CD14-positive monocyte (primary cell): Measurements from ENCODE around the gene LMX1B. TPM values are rescaled to one million over a fixed set of nuclear protein-coding genes. Genes with fewer than 3 reads are reported as not detected.

Experiments used
- DNase-seq, 3 donors: peaks; one replicate each; pipeline ENCODE4 v3.0.0-alpha.2; 2011 to 2022
- H2AFZ ChIP-seq: 2 replicates; pipeline ENCODE4 v1.6.0; 2012; ENCODE audit warnings: mild to moderate bottlenecking, low read depth, low read length, inconsistent platforms; ENCODE audit not compliant: insufficient read depth, poor library complexity, severe bottlenecking
- H3K27ac ChIP-seq, 2 donors: 1 replicate in 1 of 2; 2 replicates in 1 of 2; pipeline ENCODE4 v1.5.1; 2012 to 2013; ENCODE audit warnings: low read length in 2 of 2, control low read depth in 1 of 2, inconsistent platforms in 1 of 2, low read depth in 1 of 2, mild to moderate bottlenecking in 1 of 2
- H3K27me3 ChIP-seq, 2 donors: one replicate each; pipeline versions ENCODE4 v1.6.0 to v1.6.1; 2011 to 2013; ENCODE audit warnings: low read length in 2 of 2; ENCODE audit not compliant: control insufficient read depth in 2 of 2, insufficient read depth in 2 of 2
- H3K36me3 ChIP-seq, 2 donors: replicated peaks in 1 of 2; 1 replicate in 1 of 2; 2 replicates in 1 of 2; pipeline versions ENCODE4 v1.5.1 to v1.6.1; 2012 to 2013; ENCODE audit warnings: low read length in 2 of 2, control low read depth in 1 of 2, inconsistent platforms in 1 of 2, mild to moderate bottlenecking in 1 of 2; ENCODE audit not compliant: insufficient read depth in 2 of 2, control insufficient read depth in 1 of 2
- H3K4me1 ChIP-seq, 2 donors: 1 replicate in 1 of 2; 2 replicates in 1 of 2; pipeline versions ENCODE4 v1.5.1 to v1.6.1; 2012 to 2013; ENCODE audit warnings: low read length in 2 of 2, control low read depth in 1 of 2, inconsistent platforms in 1 of 2, mild to moderate bottlenecking in 1 of 2, moderate library complexity in 1 of 2; ENCODE audit not compliant: insufficient read depth in 2 of 2, control insufficient read depth in 1 of 2
- H3K4me2 ChIP-seq: replicated peaks from 2 replicates; pipeline ENCODE3; 2012; ENCODE audit warnings: low read length, moderate library complexity, mild to moderate bottlenecking; ENCODE audit not compliant: poor library complexity, severe bottlenecking; ENCODE audit errors: extremely low read depth
- H3K4me3 ChIP-seq, 3 experiments: fragments of 200-600 bp in 1 of 3; sonication (generic) in 1 of 3; replicated peaks in 1 of 3; 1 replicate in 2 of 3; 2 replicates in 1 of 3; pipeline ENCODE4 v1.5.1; 2011 to 2013; ENCODE audit warnings: low read length in 3 of 3, mild to moderate bottlenecking in 3 of 3, control low read depth in 2 of 3, low read depth in 2 of 3, inconsistent platforms in 1 of 3, moderate library complexity in 1 of 3
- H3K79me2 ChIP-seq: 2 replicates; pipeline ENCODE4 v1.6.0; 2012; ENCODE audit warnings: mild to moderate bottlenecking, control low read depth, inconsistent platforms, low read length, moderate library complexity; ENCODE audit not compliant: insufficient read depth
- H3K9ac ChIP-seq: 2 replicates; pipeline ENCODE4 v1.6.0; 2017; ENCODE audit warnings: low read length, mild to moderate bottlenecking; ENCODE audit not compliant: insufficient read depth, poor library complexity, severe bottlenecking
- H3K9me3 ChIP-seq, 2 donors: replicated peaks in 1 of 2; 1 replicate in 1 of 2; 2 replicates in 1 of 2; pipeline versions ENCODE4 v1.5.1 to v1.6.1; 2012 to 2013; ENCODE audit warnings: low read length in 2 of 2, control low read depth in 1 of 2; ENCODE audit not compliant: control insufficient read depth in 1 of 2, insufficient read depth in 1 of 2
- H4K20me1 ChIP-seq: 2 replicates; pipeline ENCODE4 v1.6.0; 2012; ENCODE audit warnings: mild to moderate bottlenecking, low read length, control low read depth, moderate library complexity; ENCODE audit not compliant: insufficient read depth
- H3K27ac Mint-ChIP-seq, 7 donors: one replicate each; pipeline ENCODE4 v1.8.0; 2020; ENCODE audit warnings: mild to moderate bottlenecking in 7 of 7, mixed read lengths in 7 of 7, moderate library complexity in 6 of 7, inconsistent platforms in 2 of 7
- H3K27me3 Mint-ChIP-seq, 3 donors: one replicate each; pipeline ENCODE4 v1.8.0; 2021 to 2022; ENCODE audit warnings: low read depth in 3 of 3, mild to moderate bottlenecking in 3 of 3, mixed read lengths in 3 of 3, moderate library complexity in 3 of 3, inconsistent platforms in 1 of 3
- H3K36me3 Mint-ChIP-seq, 2 donors: one replicate each; pipeline ENCODE4 v1.8.0; 2020; ENCODE audit warnings: mixed read lengths in 2 of 2, inconsistent platforms in 1 of 2, mild to moderate bottlenecking in 1 of 2
- H3K4me1 Mint-ChIP-seq: one replicate; pipeline ENCODE4 v1.8.0; 2020; ENCODE audit warnings: mild to moderate bottlenecking, mixed read lengths
- H3K4me3 Mint-ChIP-seq, 2 donors: one replicate each; pipeline ENCODE4 v1.8.0; 2020; ENCODE audit warnings: mild to moderate bottlenecking in 2 of 2, mixed read lengths in 2 of 2, moderate library complexity in 1 of 2
- H3K9me3 Mint-ChIP-seq, 7 donors: one replicate each; pipeline ENCODE4 v1.8.0; 2020 to 2022; ENCODE audit warnings: mixed read lengths in 7 of 7, mild to moderate bottlenecking in 6 of 7, moderate library complexity in 6 of 7, inconsistent platforms in 2 of 7
- WGBS: methylation state at CpG from one replicate; pipeline ENCODE4 v1.1.5; 2013; ENCODE audit warnings: missing lambda C conversion rate; ENCODE audit not compliant: insufficient coverage; 5-methylcytosine and 5-hydroxymethylcytosine counted together
- intact Hi-C, 2 donors: fragments of 100-400 bp; cut with micrococcal nuclease; formaldehyde crosslinking; loops; one replicate each; pipeline versions ENCODE4 v1.15.0 to v1.15.1; 2023
- polyA plus RNA-seq, 3 donors: library from polyadenylated mRNA; depleted of rRNA in 1 of 3; unstranded in 2 of 3; stranded (reverse) in 1 of 3; fragments of 300-500 nt in 2 of 3; fragments of >200 nt in 1 of 3; fragmentation: Illumina TruSeq in 2 of 3; gene quantifications; 1 replicate in 2 of 3; 2 replicates in 1 of 3; pipeline ENCODE4 v1.2.3, GENCODE V29; 2012 to 2021
- TF ChIP-seq, protein P1 (sequence below): fragments of 200-600 bp; IDR thresholded peaks from one replicate; pipeline ENCODE4 v1.8.0; 2022; ENCODE audit warnings: antibody characterized with exemption, mild to moderate bottlenecking

Gene LMX1B
- polyA plus RNA-seq, 3 donors = not detected

DNA sequence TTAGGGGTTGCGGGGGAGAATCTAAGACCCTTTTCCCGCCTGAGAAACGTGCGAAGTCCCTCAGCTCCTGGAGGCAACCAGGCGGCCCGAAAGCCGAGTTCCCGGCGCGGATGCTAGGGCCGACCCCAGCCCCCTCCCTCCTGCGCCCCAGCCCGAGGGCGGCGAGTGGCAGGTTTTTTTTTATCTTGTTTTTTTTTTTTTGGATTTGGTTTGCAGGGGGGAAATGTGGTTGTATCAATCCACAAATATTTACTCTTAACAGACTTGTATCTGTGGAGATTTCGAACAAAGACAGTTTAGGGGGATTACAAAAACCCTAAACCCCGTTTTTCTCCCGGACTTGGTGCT is 10.7 kb downstream of the LMX1B start:
- no peak overlapping the region for H3K27ac ChIP-seq
- no peak overlapping the region for H2AFZ ChIP-seq
- intact Hi-C loops = no loop called here
- Mint-ChIP-seq H3K9me3 (peaks cover 5 to 30% (median 19%) of the 10 kb centered on the region in 7 donors), H3K27ac (no peak overlapping the region), H3K4me1 (peaks cover 11% of the 10 kb centered on the region), H3K4me3 (peak overlapping the region in 1 of 2 donors; percentile 90), H3K27me3 (peaks cover 98 to 100% (median 99%) of the 10 kb centered on the region in 3 donors), H3K36me3 (peaks cover 0 to 2% of the 10 kb centered on the region in 2 donors)
- H3K9ac ChIP-seq = no peak overlapping the region
- H3K27me3 ChIP-seq = peaks cover 94 to 100% of the 10 kb centered on the region in 2 donors
- no peak overlapping the region for H3K4me3 ChIP-seq
- peaks cover 4 to 14% of the 10 kb centered on the region in 2 donors for H3K4me1 ChIP-seq
- no peaks in the 10 kb centered on the region for H3K79me2 ChIP-seq
- H3K9me3 ChIP-seq = peaks cover 13 to 60% of the 10 kb centered on the region in 2 donors
- no peak for DNase-seq
- H3K4me2 ChIP-seq = no peak overlapping the region
- no peaks in the 10 kb centered on the region for H4K20me1 ChIP-seq
- WGBS = 4% methylated on average over 4 of the region's 18 CpGs
- H3K36me3 ChIP-seq = no peaks in the 10 kb centered on the region
- TF ChIP-seq, protein P1, sequence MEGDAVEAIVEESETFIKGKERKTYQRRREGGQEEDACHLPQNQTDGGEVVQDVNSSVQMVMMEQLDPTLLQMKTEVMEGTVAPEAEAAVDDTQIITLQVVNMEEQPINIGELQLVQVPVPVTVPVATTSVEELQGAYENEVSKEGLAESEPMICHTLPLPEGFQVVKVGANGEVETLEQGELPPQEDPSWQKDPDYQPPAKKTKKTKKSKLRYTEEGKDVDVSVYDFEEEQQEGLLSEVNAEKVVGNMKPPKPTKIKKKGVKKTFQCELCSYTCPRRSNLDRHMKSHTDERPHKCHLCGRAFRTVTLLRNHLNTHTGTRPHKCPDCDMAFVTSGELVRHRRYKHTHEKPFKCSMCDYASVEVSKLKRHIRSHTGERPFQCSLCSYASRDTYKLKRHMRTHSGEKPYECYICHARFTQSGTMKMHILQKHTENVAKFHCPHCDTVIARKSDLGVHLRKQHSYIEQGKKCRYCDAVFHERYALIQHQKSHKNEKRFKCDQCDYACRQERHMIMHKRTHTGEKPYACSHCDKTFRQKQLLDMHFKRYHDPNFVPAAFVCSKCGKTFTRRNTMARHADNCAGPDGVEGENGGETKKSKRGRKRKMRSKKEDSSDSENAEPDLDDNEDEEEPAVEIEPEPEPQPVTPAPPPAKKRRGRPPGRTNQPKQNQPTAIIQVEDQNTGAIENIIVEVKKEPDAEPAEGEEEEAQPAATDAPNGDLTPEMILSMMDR = no peak

DNA sequence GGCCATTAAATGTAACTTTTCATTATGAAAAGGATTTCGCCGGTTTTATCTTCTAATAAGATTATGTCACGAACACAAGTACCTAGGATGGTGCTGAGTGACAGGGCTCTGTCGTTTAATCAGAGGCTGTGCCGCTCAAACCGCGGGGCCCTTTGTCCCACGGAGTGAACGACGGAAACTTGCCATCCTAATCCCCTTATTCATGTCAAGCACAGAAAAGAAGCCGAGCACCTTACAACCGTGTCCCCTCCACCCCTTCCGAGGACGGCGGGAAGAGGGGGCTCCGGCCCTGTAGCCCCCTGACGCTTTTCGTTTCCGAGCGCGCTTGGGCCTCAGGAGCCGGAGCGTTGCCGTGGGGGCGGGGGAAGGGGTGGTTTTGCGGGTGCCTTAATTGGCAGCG is 11.2 kb downstream of the LMX1B start:
- no peak overlapping the region for H3K4me3 ChIP-seq
- H3K27me3 ChIP-seq = peaks cover 91 to 99% of the 10 kb centered on the region in 2 donors

More for the DNA sequence above, 11.2 kb downstream of the LMX1B start:
- WGBS = 24% methylated on average over 5 of the region's 27 CpGs
- no peak overlapping the region for H3K27ac ChIP-seq
- Mint-ChIP-seq H3K4me1 (peaks cover 11% of the 10 kb centered on the region), H3K27ac (no peak overlapping the region), H3K4me3 (peak overlapping the region in 1 of 2 donors; percentile 90), H3K36me3 (peaks cover 0 to 2% of the 10 kb centered on the region in 2 donors), H3K27me3 (peaks cover 98 to 100% (median 99%) of the 10 kb centered on the region in 3 donors), H3K9me3 (peaks cover 5 to 30% (median 19%) of the 10 kb centered on the region in 7 donors)
- no peaks in the 10 kb centered on the region for H4K20me1 ChIP-seq
- H3K4me2 ChIP-seq = no peak overlapping the region
- H2AFZ ChIP-seq = no peak overlapping the region
- peaks cover 13 to 58% of the 10 kb centered on the region in 2 donors for H3K9me3 ChIP-seq
- DNase-seq = no peak
- no peaks in the 10 kb centered on the region for H3K36me3 ChIP-seq
- intact Hi-C loops = no loop called here
- peaks cover 4 to 14% of the 10 kb centered on the region in 2 donors for H3K4me1 ChIP-seq
- H3K79me2 ChIP-seq = no peaks in the 10 kb centered on the region
- no peak overlapping the region for H3K9ac ChIP-seq
- TF ChIP-seq, protein P1 = no peak
